ENCODE measurements around the gene SAPCD2.
A peak's percentile ranks its signal among the peaks of the same experiment; 100 is the strongest.
"Not testable (repeated sequence)": the region's sequence is repeated elsewhere in the genome, so short reads cannot be mapped to it uniquely, and the experiment has no call there.

SAPCD2 gene

GRCh38 chr9:137070201-137070905 is at the start of gene SAPCD2:
TSS of gene SAPCD2 (minus strand) at chr9:137070557. CDS start at chr9:137070460, 97 bp downstream.
- no peaks in the 10 kb centered on the region for H3K9me3 Mint-ChIP-seq
- H3K27ac Mint-ChIP-seq = peak within 1 kb of the TSS; percentile 87 to 94
- H3K4me3 Mint-ChIP-seq = peak within 1 kb of the TSS; percentile 83 to 86
- DNase-seq = peak; percentile 84 to 87
- ATAC-seq = peak; percentile 90
- no peaks in the 10 kb centered on the region for H3K27me3 Mint-ChIP-seq
- H3K4me1 Mint-ChIP-seq = peaks cover 38% of the 10 kb centered on the region

- H3K27me3 Mint-ChIP-seq, H3K9me3 Mint-ChIP-seq, DNase-seq, ATAC-seq, H3K4me3 Mint-ChIP-seq, H3K27ac Mint-ChIP-seq: not testable (repeated sequence)
- H3K4me1 Mint-ChIP-seq = peaks cover 27% of the 10 kb centered on the region
These were observed 47.8 kb upstream of the SAPCD2 start for GRCh38 chr9:137118092-137118603.

- no peaks in the 10 kb centered on the region for H3K27me3 Mint-ChIP-seq
- no peak for DNase-seq
- H3K9me3 Mint-ChIP-seq = no peaks in the 10 kb centered on the region
- H3K4me1 Mint-ChIP-seq = peaks cover 27% of the 10 kb centered on the region
- no peak overlapping the region for H3K4me3 Mint-ChIP-seq
- ATAC-seq = no peak
- no peak overlapping the region for H3K27ac Mint-ChIP-seq
These were observed 46.9 kb upstream of the SAPCD2 start for GRCh38 chr9:137117269-137117731.

- no peaks in the 10 kb centered on the region for H3K27me3 Mint-ChIP-seq
- H3K4me1 Mint-ChIP-seq = peaks cover 22% of the 10 kb centered on the region
- H3K9me3 Mint-ChIP-seq = no peaks in the 10 kb centered on the region
- no peak overlapping the region for H3K4me3 Mint-ChIP-seq
- no peak overlapping the region for H3K27ac Mint-ChIP-seq
- DNase-seq = no peak
- ATAC-seq = no peak
These were observed 46.4 kb upstream of the SAPCD2 start for GRCh38 chr9:137116728-137117127.

- Mint-ChIP-seq H3K9me3 (no peaks in the 10 kb centered on the region), H3K27me3 (no peaks in the 10 kb centered on the region), H3K27ac (peak overlapping the region in 1 of 2 donors; percentile 59), H3K4me3 (peak overlapping the region in 1 of 2 donors; percentile 66), H3K4me1 (peaks cover 23% of the 10 kb centered on the region)
- DNase-seq (no peak), ATAC-seq (no peak)
These were observed 45.7 kb upstream of the SAPCD2 start for GRCh38 chr9:137116027-137116507.

GRCh38 chr9:137115394-137116026 is 45.2 kb upstream of the SAPCD2 start:
- Mint-ChIP-seq H3K27ac (peak overlapping the region in 1 of 2 donors; percentile 59), H3K9me3 (no peaks in the 10 kb centered on the region), H3K4me3 (peak overlapping the region; percentile 66 to 69), H3K4me1 (peaks cover 28% of the 10 kb centered on the region), H3K27me3 (no peaks in the 10 kb centered on the region)
- ATAC-seq = no peak
- DNase-seq = no peak

GRCh38 chr9:137114613-137115393 is 44.4 kb upstream of the SAPCD2 start, which contains the start of gene DPP7:
TSS of gene DPP7 (minus strand) at chr9:137114733. CDS start at chr9:137114713, 20 bp downstream.
- Mint-ChIP-seq H3K4me1 (peaks cover 28% of the 10 kb centered on the region), H3K27me3 (no peaks in the 10 kb centered on the region), H3K9me3 (no peaks in the 10 kb centered on the region), H3K4me3 (peak within 1 kb of the TSS; percentile 82 to 85), H3K27ac (peak within 1 kb of the TSS; percentile 69 to 97)
- DNase-seq = peak; percentile 76 to 80
- ATAC-seq = peak; percentile 84

GRCh38 chr9:137114220-137114612 is 43.9 kb upstream of the SAPCD2 start:
- H3K4me3 Mint-ChIP-seq = peak overlapping the region; percentile 72 to 74
- no peaks in the 10 kb centered on the region for H3K27me3 Mint-ChIP-seq
- H3K9me3 Mint-ChIP-seq = no peaks in the 10 kb centered on the region
- peak overlapping the region; percentile 12 to 69 for H3K27ac Mint-ChIP-seq
- H3K4me1 Mint-ChIP-seq = peaks cover 25% of the 10 kb centered on the region
- DNase-seq (no peak), ATAC-seq (peak; percentile 36)

- ATAC-seq (peak; percentile 56), DNase-seq (no peak)
- Mint-ChIP-seq H3K4me1 (peaks cover 19% of the 10 kb centered on the region), H3K27ac (peak overlapping the region; percentile 57 to 97), H3K4me3 (peak overlapping the region; percentile 82 to 85), H3K27me3 (no peaks in the 10 kb centered on the region), H3K9me3 (no peaks in the 10 kb centered on the region)
These were observed 43.2 kb upstream of the SAPCD2 start for GRCh38 chr9:137113385-137114159.

- Mint-ChIP-seq H3K9me3 (no peaks in the 10 kb centered on the region), H3K4me3 (peak overlapping the region; percentile 82 to 85), H3K27ac (no peak overlapping the region), H3K27me3 (no peaks in the 10 kb centered on the region), H3K4me1 (peaks cover 18% of the 10 kb centered on the region)
- DNase-seq (no peak), ATAC-seq (no peak)
These were observed 42.4 kb upstream of the SAPCD2 start for GRCh38 chr9:137112564-137113384.

GRCh38 chr9:137111788-137112563 is 41.6 kb upstream of the SAPCD2 start:
- no peak for ATAC-seq
- H3K4me3 Mint-ChIP-seq = peak overlapping the region in 1 of 2 donors; percentile 26
- no peaks in the 10 kb centered on the region for H3K9me3 Mint-ChIP-seq
- no peak for DNase-seq
- peak overlapping the region in 1 of 2 donors; percentile 42 for H3K27ac Mint-ChIP-seq
- H3K27me3 Mint-ChIP-seq = no peaks in the 10 kb centered on the region
- peaks cover 18% of the 10 kb centered on the region for H3K4me1 Mint-ChIP-seq

GRCh38 chr9:137110911-137111787 is 40.8 kb upstream of the SAPCD2 start:
- Mint-ChIP-seq H3K4me1 (peaks cover 18% of the 10 kb centered on the region), H3K9me3 (no peaks in the 10 kb centered on the region), H3K27me3 (no peaks in the 10 kb centered on the region), H3K27ac (peak overlapping the region in 1 of 2 donors; percentile 42), H3K4me3 (no peak overlapping the region)
- ATAC-seq (no peak), DNase-seq (no peak)
